Measurements from ENCODE around the gene ULK2. TPM values are rescaled to one million over a fixed set of nuclear protein-coding genes. Genes with fewer than 3 reads are reported as not detected.
A peak's percentile ranks its signal among the peaks of the same experiment; 100 is the strongest.

The ULK2 gene
- total RNA-seq (10 to 100 TPM; 14.4 to 20.9 TPM), polyA plus RNA-seq (ENCODE audit: insufficient read length in 6 of 6) (10 to 100 TPM; 26.0 to 36.7 (median 30.7) TPM)
- long read RNA-seq, donor 1, partial matches to known transcripts: 0 of 4 reads
- long read RNA-seq, donor 1, other reads (novel, unspliced or antisense): 0 of 4 reads
- long read RNA-seq, donor 2, partial matches to known transcripts: 0 of 2 reads
- long read RNA-seq, donor 2, other reads (novel, unspliced or antisense): 0 of 2 reads
- long read RNA-seq, donor 3, partial matches to known transcripts: 0 of 3 reads
- long read RNA-seq, donor 3, other reads (novel, unspliced or antisense): 0 of 3 reads
- long read RNA-seq, donor 4: 0 reads
- long read RNA-seq, donor 5, partial matches to known transcripts: 0 of 1 reads
- long read RNA-seq, donor 5, other reads (novel, unspliced or antisense): 0 of 1 reads
- long read RNA-seq, donor 6, full-length matches to known transcripts: 1 of 1 reads
- long read RNA-seq, donor 6, partial matches to known transcripts: 0 of 1 reads
- long read RNA-seq, donor 6, other reads (novel, unspliced or antisense): 0 of 1 reads
- long read RNA-seq, donor 7: 0 reads
- long read RNA-seq, donor 8: 0 reads
- long read RNA-seq, donor 9: 0 reads
- long read RNA-seq, donor 10, partial matches to known transcripts: 3 of 4 reads
- long read RNA-seq, donor 10, other reads (novel, unspliced or antisense): 1 of 4 reads
- long read RNA-seq, donor 11: 0 reads
- long read RNA-seq, donor 12, partial matches to known transcripts: 0 of 1 reads
- long read RNA-seq, donor 12, other reads (novel, unspliced or antisense): 0 of 1 reads

GRCh38 chr17:19867329-19868078 is at the start of gene ULK2:
Gene ULK2 (minus strand): TSS chr17:19867936. CDS start chr17:19867417, 519 bp downstream.
- Histone ChIP-seq H3K4me1 (peaks cover 0 to 21% of the 10 kb centered on the region in 2 donors), H3K27me3 (peaks cover 0 to 12% of the 10 kb centered on the region in 2 donors), H3K4me3 (peak within 1 kb of the TSS; percentile 80 to 82), H3K9me3 (no peaks in the 10 kb centered on the region), H3K36me3 (no peaks in the 10 kb centered on the region), H3K27ac (peak within 1 kb of the TSS; percentile 86 to 89)
- ATAC-seq (peak; percentile 82), DNase-seq (peak; percentile 48 to 90 (median 82))
- intact Hi-C loops (cut with DNase I): no loop called here
- TF ChIP-seq CTCF (IDR thresholded peaks at IDR 0.05): no peak

- Histone ChIP-seq H3K36me3 (peaks cover 0 to 97% of the 10 kb centered on the region in 2 donors), H3K4me3 (no peak overlapping the region), H3K4me1 (no peaks in the 10 kb centered on the region), H3K27me3 (no peaks in the 10 kb centered on the region), H3K9me3 (no peaks in the 10 kb centered on the region), H3K27ac (no peak overlapping the region)
- ATAC-seq (no peak), DNase-seq (no peak)
- intact Hi-C loops (cut with DNase I): no loop called here
- no peak for TF ChIP-seq CTCF (IDR thresholded peaks at IDR 0.05)
These were observed 47.7 kb upstream of the ULK2 start for GRCh38 chr17:19915245-19915978.

GRCh38 chr17:19911033-19911432 is 43.3 kb upstream of the ULK2 start:
- ATAC-seq: no peak
- no peak for TF ChIP-seq CTCF (IDR thresholded peaks at IDR 0.05)
- no peaks in the 10 kb centered on the region for H3K4me1 ChIP-seq
- H3K4me3 ChIP-seq: no peak overlapping the region
- H3K27ac ChIP-seq: no peak overlapping the region
- H3K27me3 ChIP-seq: no peaks in the 10 kb centered on the region
- H3K9me3 ChIP-seq: no peaks in the 10 kb centered on the region
- peaks cover 0 to 96% of the 10 kb centered on the region in 2 donors for H3K36me3 ChIP-seq
- no peak for DNase-seq
- intact Hi-C loops (cut with DNase I): no loop called here

- Histone ChIP-seq H3K36me3 (peaks cover 0 to 96% of the 10 kb centered on the region in 2 donors), H3K27me3 (no peaks in the 10 kb centered on the region), H3K4me1 (peaks cover 2 to 12% of the 10 kb centered on the region in 2 donors), H3K4me3 (no peak overlapping the region), H3K27ac (no peak overlapping the region), H3K9me3 (no peaks in the 10 kb centered on the region)
- ATAC-seq (no peak), DNase-seq (no peak)
- intact Hi-C loops (cut with DNase I): no loop called here
- no peak for TF ChIP-seq CTCF (IDR thresholded peaks at IDR 0.05)
These were observed 41.4 kb upstream of the ULK2 start for GRCh38 chr17:19909139-19909538.
